Measurements from ENCODE around the gene PRDM4.
"Not testable (repeated sequence)": the region's sequence is repeated elsewhere in the genome, so short reads cannot be mapped to it uniquely, and the experiment has no call there.

The PRDM4 gene

DNA sequence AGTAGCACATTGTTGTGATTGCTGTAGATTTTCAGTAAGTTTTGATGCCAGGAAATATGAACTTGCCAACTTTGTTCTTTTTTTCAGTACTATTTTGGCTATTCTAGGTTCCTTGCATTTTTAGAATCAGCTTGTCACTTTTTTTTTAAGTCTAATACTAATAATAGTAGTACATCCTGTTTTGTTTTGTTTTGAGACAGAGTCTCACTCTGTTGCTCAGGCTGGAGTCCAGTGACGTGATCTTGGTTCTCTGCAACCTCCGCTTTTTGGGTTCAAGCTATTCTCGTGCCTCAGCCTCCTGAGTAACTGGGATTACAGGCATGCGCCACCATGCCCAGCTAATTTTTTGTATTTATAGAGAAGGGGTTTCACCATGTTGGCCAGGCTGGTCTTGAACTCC is 58.8 kb downstream of the PRDM4 start:
- Histone ChIP-seq H4K20me1 (ENCODE audit: insufficient read depth, low read length) (no peaks in the 10 kb centered on the region), H3K4me3 (ENCODE audit: low read depth, low read length, poor library complexity, severe bottlenecking) (no peak overlapping the region), H3K4me1 (ENCODE audit: insufficient read depth, low read length, severe bottlenecking) (no peaks in the 10 kb centered on the region), H3K27ac (ENCODE audit: low read depth, low read length, poor library complexity, severe bottlenecking) (no peak overlapping the region), H2AFZ (ENCODE audit: low read length) (no peak overlapping the region), H3K4me2 (ENCODE audit: low read length) (no peak overlapping the region), H3K9ac (ENCODE audit: low read length) (no peak overlapping the region), H3K79me2 (ENCODE audit: insufficient read depth, low read length) (no peaks in the 10 kb centered on the region), H3K9me2 (ENCODE audit: low read depth, low read length) (no peaks in the 10 kb centered on the region), H3F3A (ENCODE audit: insufficient read depth, low read length) (no peaks in the 10 kb centered on the region), H3K9me3 (ENCODE audit: low read length) (no peaks in the 10 kb centered on the region), H3K36me3 (ENCODE audit: insufficient read depth, low read length) (peaks cover 82% of the 10 kb centered on the region), H3K27me3 (ENCODE audit: insufficient read depth, low read length) (no peaks in the 10 kb centered on the region)
- TF ChIP-seq, protein P1, sequence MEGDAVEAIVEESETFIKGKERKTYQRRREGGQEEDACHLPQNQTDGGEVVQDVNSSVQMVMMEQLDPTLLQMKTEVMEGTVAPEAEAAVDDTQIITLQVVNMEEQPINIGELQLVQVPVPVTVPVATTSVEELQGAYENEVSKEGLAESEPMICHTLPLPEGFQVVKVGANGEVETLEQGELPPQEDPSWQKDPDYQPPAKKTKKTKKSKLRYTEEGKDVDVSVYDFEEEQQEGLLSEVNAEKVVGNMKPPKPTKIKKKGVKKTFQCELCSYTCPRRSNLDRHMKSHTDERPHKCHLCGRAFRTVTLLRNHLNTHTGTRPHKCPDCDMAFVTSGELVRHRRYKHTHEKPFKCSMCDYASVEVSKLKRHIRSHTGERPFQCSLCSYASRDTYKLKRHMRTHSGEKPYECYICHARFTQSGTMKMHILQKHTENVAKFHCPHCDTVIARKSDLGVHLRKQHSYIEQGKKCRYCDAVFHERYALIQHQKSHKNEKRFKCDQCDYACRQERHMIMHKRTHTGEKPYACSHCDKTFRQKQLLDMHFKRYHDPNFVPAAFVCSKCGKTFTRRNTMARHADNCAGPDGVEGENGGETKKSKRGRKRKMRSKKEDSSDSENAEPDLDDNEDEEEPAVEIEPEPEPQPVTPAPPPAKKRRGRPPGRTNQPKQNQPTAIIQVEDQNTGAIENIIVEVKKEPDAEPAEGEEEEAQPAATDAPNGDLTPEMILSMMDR (IDR thresholded peaks at IDR 0.05; ENCODE audit: low read length): no peak
- TF ChIP-seq EZH2 (IDR thresholded peaks at IDR 0.05; ENCODE audit: borderline replicate concordance, low read length): no peak

DNA sequence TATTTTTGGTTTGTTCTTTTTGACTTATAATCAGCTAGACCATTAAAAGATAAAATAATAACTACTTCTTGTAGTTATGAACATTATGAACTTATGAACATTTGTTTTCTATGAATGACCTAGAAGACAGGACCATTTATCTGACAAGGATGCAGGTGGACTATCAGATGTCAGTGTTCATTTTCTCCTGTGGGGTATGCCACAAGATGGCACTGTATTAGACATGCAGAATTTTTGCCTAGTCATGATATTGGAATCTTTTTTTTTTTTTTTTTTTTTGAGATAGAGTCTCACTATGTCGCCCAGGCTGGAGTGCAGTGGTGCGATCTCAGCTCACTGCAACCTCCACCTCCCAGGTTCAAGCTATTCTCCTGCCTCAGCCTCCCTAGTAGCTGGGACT is 65.2 kb downstream of the PRDM4 start:
- not testable (repeated sequence) for H3K27me3 ChIP-seq (ENCODE audit: insufficient read depth, low read length); H2AFZ ChIP-seq (ENCODE audit: low read length); H3K4me1 ChIP-seq (ENCODE audit: insufficient read depth, low read length, severe bottlenecking); H3K4me3 ChIP-seq (ENCODE audit: low read depth, low read length, poor library complexity, severe bottlenecking); H3K79me2 ChIP-seq (ENCODE audit: insufficient read depth, low read length); H4K20me1 ChIP-seq (ENCODE audit: insufficient read depth, low read length); H3K4me2 ChIP-seq (ENCODE audit: low read length); H3K9ac ChIP-seq (ENCODE audit: low read length); H3K9me2 ChIP-seq (ENCODE audit: low read depth, low read length); H3K27ac ChIP-seq (ENCODE audit: low read depth, low read length, poor library complexity, severe bottlenecking); H3F3A ChIP-seq (ENCODE audit: insufficient read depth, low read length); H3K9me3 ChIP-seq (ENCODE audit: low read length)
- peaks cover 77% of the 10 kb centered on the region for H3K36me3 ChIP-seq (ENCODE audit: insufficient read depth, low read length)

DNA sequence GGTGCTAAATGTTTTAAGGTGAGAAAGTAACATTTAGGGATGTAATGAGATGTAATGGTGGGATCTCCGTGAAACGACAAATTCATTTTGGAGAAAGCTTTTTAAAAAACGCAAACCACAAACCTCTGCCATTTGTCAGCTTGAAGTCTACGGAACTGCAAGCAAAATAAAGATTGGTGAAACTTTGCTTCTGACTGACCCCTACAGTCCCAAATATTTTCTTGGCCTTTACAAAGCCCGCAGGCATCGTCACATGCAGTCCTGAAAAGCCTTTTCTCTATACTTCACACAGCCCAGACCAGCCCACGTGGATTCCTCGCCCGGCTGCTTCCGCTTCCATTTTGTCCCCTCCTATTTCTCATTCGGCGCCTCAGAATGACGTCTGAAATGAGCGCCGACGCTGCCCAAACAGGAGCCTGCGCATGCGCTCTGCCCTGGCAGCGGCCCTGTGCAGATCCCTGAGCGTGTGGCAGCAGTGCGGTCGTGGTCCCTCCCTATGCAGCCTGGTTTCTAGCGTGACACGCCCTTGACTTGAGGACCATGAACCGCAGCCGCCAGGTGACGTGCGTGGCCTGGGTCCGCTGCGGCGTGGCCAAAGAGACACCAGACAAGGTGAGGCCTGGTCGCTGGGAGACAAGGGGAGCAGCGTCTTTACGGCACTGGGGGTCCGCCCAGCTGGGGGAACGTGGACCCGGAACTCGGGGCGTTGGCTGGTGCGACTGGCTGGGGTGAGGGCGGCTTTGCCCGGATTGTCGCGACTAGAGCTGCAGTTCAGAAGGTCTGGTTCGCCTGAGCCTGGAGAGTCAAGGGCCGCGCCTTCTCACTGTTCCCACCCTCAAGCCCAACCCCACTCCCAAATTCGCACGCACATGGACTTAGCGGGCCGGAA is 75.3 kb downstream of the PRDM4 start, which contains the start of gene PWP1:
PWP1 (plus strand) TSS at position 440 of the 889 bp plus-strand sequence; CDS start at position 541, 101 bp downstream.
- Histone ChIP-seq H3K4me2 (ENCODE audit: low read length) (peak within 1 kb of the TSS; percentile 91), H3K36me3 (ENCODE audit: insufficient read depth, low read length) (peaks cover 18% of the 10 kb centered on the region), H3K79me2 (ENCODE audit: insufficient read depth, low read length) (peaks cover 5% of the 10 kb centered on the region), H3K4me1 (ENCODE audit: insufficient read depth, low read length, severe bottlenecking) (peaks cover 17% of the 10 kb centered on the region), H3K4me3 (ENCODE audit: low read depth, low read length, poor library complexity, severe bottlenecking) (peak within 1 kb of the TSS; percentile 86), H3F3A (ENCODE audit: insufficient read depth, low read length) (no peaks in the 10 kb centered on the region), H3K9me3 (ENCODE audit: low read length) (no peaks in the 10 kb centered on the region), H4K20me1 (ENCODE audit: insufficient read depth, low read length) (no peaks in the 10 kb centered on the region), H3K27ac (ENCODE audit: low read depth, low read length, poor library complexity, severe bottlenecking) (peak within 1 kb of the TSS; percentile 39), H2AFZ (ENCODE audit: low read length) (peak within 1 kb of the TSS; percentile 79; the same call in 1 of the 2 replicates), H3K9ac (ENCODE audit: low read length) (peak within 1 kb of the TSS; percentile 68), H3K27me3 (ENCODE audit: insufficient read depth, low read length) (no peaks in the 10 kb centered on the region), H3K9me2 (ENCODE audit: low read depth, low read length) (no peaks in the 10 kb centered on the region)
- TF ChIP-seq, protein P1 (IDR thresholded peaks at IDR 0.05; ENCODE audit: low read length): no peak
- TF ChIP-seq EZH2 (IDR thresholded peaks at IDR 0.05; ENCODE audit: borderline replicate concordance, low read length): no peak

Data from OCI-LY1 (cell line).